Activated naive CD8-positive, alpha-beta T cell (primary cell): ENCODE measurements around the gene AGAP1.

Experiments
- H3K27ac Mint-ChIP-seq: one replicate; pipeline ENCODE4 v1.8.0; 2021; ENCODE audit warnings: mixed read lengths
- H3K27me3 Mint-ChIP-seq: one replicate; pipeline ENCODE4 v1.8.0; 2021; ENCODE audit warnings: mixed read lengths
- H3K36me3 Mint-ChIP-seq: one replicate; pipeline ENCODE4 v1.8.0; 2021; ENCODE audit warnings: mixed read lengths
- H3K4me1 Mint-ChIP-seq: one replicate; pipeline ENCODE4 v1.8.0; 2021; ENCODE audit warnings: low read depth, mixed read lengths
- H3K4me3 Mint-ChIP-seq: one replicate; pipeline ENCODE4 v1.8.0; 2021; ENCODE audit warnings: mild to moderate bottlenecking, mixed read lengths
- H3K9me3 Mint-ChIP-seq: one replicate; pipeline ENCODE4 v1.8.0; 2021; ENCODE audit warnings: low read depth, mixed read lengths

AGAP1 gene

DNA sequence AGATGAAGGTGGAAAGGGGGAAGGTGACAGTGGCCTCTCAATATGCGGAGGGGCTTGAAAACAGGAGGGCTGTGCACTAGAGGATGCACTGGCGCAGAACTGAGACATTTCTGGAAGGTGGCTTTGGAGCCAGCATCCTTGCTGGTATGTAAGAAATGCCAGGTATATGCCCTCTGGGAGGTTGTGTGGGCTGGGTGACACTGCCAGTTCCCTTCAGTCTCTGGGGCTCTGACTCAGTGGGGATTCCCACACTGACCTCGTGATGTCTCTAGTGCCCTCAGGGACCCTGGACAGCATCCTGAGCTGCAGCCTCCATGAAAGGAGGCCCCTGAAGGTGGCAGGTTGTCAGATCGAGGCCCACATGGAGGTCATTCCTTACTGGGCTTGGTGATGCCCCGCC, 74.0 kb downstream of the AGAP1 start:
- H3K4me3 Mint-ChIP-seq: no peak overlapping the region
- H3K27me3 Mint-ChIP-seq: peaks cover 18% of the 10 kb centered on the region
- H3K4me1 Mint-ChIP-seq: peaks cover 3% of the 10 kb centered on the region
- no peak overlapping the region for H3K27ac Mint-ChIP-seq
- H3K9me3 Mint-ChIP-seq: no peaks in the 10 kb centered on the region
- H3K36me3 Mint-ChIP-seq: no peaks in the 10 kb centered on the region

DNA sequence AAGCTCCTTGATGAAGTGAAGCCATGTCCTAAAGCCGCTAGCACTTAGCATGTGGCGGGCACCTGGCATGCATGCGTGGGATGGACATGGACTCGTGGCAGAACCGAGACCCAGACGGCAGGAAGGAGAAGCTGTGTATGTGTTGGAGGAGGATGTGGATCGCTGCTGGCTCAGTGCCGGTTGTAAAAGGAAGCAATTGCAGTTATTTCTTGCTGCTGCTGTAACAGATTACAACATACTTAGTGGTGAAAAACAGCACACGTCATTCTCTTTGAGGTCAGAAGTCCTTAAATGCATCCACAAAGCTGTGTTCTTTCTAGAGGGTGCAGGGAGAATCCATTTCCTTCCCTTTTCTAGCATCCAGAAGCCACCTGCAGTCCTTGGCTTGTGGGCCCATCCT, 74.6 kb downstream of the AGAP1 start:
- H3K27ac Mint-ChIP-seq: no peak overlapping the region
- H3K27me3 Mint-ChIP-seq: peaks cover 17% of the 10 kb centered on the region
- H3K36me3 Mint-ChIP-seq: no peaks in the 10 kb centered on the region
- H3K4me3 Mint-ChIP-seq: no peak overlapping the region
- peaks cover 3% of the 10 kb centered on the region for H3K4me1 Mint-ChIP-seq
- no peaks in the 10 kb centered on the region for H3K9me3 Mint-ChIP-seq

DNA sequence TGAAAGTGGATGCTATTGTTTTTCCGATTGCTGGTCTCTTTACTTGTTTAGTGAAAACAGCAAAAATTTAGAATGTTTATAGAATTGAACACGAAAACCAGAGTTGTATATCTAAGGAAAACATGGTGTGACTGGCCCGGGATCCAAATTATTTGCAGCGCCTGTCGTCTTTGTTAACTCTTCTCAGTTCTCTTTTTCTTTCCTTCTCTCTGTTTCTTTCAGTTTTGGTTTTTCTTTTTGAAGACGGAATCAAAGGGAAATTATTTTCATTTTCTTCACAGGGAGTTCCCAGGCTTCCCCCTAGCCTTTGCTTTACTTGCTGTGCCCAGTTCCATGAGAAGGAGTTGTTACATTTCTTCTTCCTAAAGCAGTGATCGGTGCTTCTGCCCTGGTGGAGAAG, 76.0 kb downstream of the AGAP1 start:
- Mint-ChIP-seq H3K36me3 (no peaks in the 10 kb centered on the region), H3K4me3 (no peak overlapping the region), H3K9me3 (no peaks in the 10 kb centered on the region), H3K4me1 (peaks cover 3% of the 10 kb centered on the region), H3K27me3 (peaks cover 14% of the 10 kb centered on the region), H3K27ac (no peak overlapping the region)

DNA sequence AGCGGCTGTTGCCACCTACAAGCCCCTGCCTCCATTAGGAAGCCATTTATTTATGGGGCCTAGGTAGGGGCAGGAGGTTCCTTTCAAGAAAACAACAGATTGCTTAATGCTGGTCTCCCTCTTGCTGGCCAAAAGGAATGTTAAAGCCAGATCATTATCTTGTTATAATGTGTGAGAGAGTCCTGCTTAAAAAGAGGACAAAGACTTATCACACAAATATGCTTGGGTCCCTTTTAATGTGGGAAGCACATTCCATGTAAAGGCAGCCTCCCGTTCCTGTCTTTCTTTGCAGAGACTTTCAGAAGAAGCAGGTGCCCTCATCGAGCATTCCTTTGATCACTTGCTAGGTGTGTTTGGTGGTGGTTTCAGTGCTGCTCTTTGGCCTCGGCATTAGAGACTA, 76.4 kb downstream of the AGAP1 start:
- H3K36me3 Mint-ChIP-seq: no peaks in the 10 kb centered on the region
- H3K9me3 Mint-ChIP-seq: no peaks in the 10 kb centered on the region
- H3K27me3 Mint-ChIP-seq: peaks cover 14% of the 10 kb centered on the region
- H3K27ac Mint-ChIP-seq: no peak overlapping the region
- peaks cover 3% of the 10 kb centered on the region for H3K4me1 Mint-ChIP-seq
- H3K4me3 Mint-ChIP-seq: no peak overlapping the region

DNA sequence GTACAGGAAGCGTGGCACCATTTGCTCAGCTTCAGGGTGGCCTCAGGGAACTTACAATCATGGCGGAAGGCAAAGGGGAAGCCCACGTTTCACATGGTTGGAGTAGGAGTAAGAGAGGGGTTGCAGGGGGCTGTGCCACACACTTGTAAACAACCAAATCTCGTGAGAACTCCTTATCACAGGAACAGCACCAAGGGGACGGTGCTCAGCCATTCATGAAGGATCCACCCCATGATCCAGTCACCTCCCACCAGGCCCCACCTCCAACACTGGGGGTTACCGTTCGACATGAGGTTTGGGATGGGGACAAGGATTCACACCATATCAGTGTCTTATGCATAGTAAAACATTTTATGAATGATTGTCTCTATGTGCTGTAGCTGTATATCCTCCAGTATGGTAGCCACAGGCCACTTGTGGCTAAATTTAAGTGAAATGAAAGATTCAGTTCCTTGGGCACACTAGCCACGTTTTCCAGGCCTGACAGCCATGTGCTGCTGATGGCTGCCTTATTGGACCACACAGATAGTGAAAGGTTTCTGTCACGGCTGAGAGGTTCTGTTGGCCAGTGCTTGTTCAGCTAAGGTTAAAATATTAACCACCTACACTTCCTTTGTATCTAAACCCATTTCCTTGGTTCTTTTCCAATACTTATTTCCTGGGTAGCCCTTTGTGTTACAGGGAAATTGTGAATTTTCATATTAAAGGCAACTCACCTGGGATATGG, 77.3 kb downstream of the AGAP1 start:
- no peak overlapping the region for H3K4me3 Mint-ChIP-seq
- H3K36me3 Mint-ChIP-seq: no peaks in the 10 kb centered on the region
- H3K4me1 Mint-ChIP-seq: peaks cover 3% of the 10 kb centered on the region
- H3K27me3 Mint-ChIP-seq: peaks cover 14% of the 10 kb centered on the region
- H3K27ac Mint-ChIP-seq: no peak overlapping the region
- H3K9me3 Mint-ChIP-seq: no peaks in the 10 kb centered on the region

DNA sequence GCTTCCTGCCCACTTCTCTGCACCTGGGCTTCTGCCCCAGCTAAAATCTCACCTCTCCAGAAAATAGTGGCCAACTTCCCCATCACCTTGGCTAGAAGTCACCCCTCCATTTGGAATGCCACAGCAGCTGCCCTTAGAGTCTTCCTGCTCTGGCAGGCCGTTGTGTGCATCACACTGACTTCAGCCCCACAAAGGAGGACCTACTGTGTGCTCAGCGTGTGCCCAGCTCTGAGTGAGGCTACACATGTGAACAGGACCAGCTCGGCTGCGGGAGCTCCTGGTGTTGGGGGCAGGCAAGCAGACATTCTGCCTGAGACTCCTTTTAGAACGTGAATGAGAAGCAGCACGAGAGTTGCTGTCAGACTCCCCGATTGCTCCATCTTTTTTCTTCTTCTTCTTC, 78.7 kb downstream of the AGAP1 start:
- H3K36me3 Mint-ChIP-seq: no peaks in the 10 kb centered on the region
- no peaks in the 10 kb centered on the region for H3K4me1 Mint-ChIP-seq
- no peak overlapping the region for H3K4me3 Mint-ChIP-seq
- no peak overlapping the region for H3K27ac Mint-ChIP-seq
- H3K9me3 Mint-ChIP-seq: no peaks in the 10 kb centered on the region
- H3K27me3 Mint-ChIP-seq: peaks cover 5% of the 10 kb centered on the region

DNA sequence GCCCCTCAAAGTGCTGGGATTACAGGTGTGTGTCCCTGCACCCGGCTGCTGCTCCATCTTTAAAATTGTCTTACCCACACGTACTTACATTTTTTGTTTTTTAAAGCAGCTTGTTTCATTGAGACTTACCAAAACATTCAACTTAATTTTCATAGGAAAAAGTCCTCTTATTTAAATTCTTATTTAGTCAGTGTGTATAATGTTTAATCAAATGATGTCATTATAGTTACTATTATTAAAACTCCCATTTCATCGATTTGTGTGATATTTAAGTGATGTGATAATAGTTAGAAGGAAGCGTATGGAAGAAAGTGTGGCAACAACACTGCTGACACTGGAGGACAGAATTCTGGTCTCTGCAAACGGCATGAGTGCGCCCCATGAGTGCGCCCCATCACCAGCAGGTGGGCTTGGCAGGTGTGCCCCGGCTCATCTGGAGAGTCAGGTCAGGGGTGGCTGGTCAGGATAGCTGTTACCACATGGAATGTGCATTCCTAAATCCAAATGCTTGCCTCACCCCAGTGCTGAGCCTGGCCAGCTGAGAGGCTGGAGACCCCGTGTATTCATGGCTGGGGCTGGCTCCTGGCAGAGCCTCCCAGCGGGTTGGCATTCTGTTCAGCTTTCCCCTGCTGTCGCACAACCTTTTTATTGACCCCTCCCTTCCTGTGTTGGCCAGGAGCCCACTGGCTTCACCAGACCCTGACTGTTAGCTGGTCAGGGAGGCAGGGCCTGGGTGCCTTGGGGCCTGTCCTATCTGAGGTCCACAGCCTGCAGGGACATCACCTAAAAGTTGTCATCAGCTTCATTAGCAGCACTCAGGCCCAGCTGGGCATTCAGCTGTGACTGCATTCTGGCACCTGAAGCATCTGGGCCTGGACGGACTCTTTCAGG, 79.7 kb downstream of the AGAP1 start:
- Mint-ChIP-seq H3K36me3 (no peaks in the 10 kb centered on the region), H3K9me3 (no peaks in the 10 kb centered on the region), H3K27me3 (peaks cover 2% of the 10 kb centered on the region), H3K27ac (no peak overlapping the region), H3K4me3 (no peak overlapping the region), H3K4me1 (no peaks in the 10 kb centered on the region)

DNA sequence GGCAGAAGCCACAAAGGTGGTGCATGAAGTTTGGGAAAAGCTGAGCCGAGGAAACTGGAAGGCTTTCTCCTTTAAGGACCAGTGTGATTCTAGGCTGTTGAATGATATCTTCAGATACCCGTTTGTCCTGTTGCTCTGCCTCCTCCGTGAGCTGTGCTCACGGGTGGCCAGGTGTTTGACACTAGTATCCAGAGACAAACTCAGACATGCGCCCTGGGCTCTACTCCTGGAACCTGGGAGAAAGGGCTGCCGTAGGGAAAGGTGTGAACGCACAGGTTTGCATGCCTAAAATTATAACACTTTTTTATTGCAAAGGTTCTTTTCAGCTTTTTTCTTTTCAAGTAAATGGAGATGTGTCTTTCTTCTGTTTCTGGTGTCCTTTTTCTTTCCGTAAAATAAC, 81.6 kb downstream of the AGAP1 start:
- Mint-ChIP-seq H3K36me3 (no peaks in the 10 kb centered on the region), H3K27ac (no peak overlapping the region), H3K4me3 (no peak overlapping the region), H3K9me3 (no peaks in the 10 kb centered on the region), H3K27me3 (no peaks in the 10 kb centered on the region), H3K4me1 (no peaks in the 10 kb centered on the region)

DNA sequence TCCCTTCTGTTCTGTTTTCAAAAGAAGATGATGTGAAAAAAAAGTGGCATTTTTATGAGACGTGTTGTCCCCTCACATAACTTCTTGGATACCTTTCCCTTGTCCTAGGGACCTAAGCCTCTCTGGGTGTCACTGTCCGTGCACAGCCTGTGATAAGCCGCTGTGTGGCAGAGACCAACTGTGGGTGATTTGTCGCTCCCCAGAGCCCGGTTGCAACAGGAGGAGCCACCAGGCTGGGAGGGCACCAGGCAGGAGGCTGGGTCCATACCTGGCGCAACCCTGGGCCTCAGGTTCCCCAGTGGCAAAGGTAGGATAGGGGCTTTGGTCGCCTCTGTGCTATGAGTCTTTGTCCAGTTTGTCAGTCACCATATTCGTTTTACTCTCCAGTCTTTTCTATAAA, 82.1 kb downstream of the AGAP1 start:
- Mint-ChIP-seq H3K27me3 (no peaks in the 10 kb centered on the region), H3K4me3 (no peak overlapping the region), H3K27ac (no peak overlapping the region), H3K4me1 (no peaks in the 10 kb centered on the region), H3K36me3 (no peaks in the 10 kb centered on the region), H3K9me3 (no peaks in the 10 kb centered on the region)

DNA sequence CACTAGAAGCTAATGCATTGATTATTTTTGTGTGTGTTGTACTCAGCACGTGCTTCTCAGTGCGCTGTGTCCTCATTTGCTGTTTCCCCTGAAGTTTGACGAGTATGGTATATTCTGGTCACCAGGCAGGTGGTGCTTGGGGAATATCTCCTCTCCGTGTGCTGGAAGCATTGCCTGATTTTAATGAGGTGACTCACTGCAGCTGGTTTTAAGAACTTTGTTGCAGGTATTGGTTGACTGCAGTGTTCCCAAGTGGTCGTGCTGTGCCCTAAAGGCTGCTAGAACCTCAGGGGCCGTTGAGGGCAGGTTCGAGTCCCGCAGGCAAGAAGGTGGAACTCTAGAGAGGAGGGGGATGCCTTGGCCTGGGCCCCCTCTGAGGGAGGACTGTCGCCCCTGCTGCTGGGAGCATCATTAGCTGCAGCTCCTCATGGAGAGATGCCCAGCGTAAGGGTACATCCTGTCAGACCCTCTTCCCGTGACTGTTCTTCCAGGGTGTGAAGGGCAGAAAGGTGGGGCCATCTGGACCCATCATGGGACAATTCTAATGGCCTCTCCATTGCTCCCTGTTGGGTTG, 82.6 kb downstream of the AGAP1 start:
- no peaks in the 10 kb centered on the region for H3K4me1 Mint-ChIP-seq
- no peaks in the 10 kb centered on the region for H3K36me3 Mint-ChIP-seq
- H3K27me3 Mint-ChIP-seq: no peaks in the 10 kb centered on the region
- no peaks in the 10 kb centered on the region for H3K9me3 Mint-ChIP-seq
- H3K4me3 Mint-ChIP-seq: no peak overlapping the region
- no peak overlapping the region for H3K27ac Mint-ChIP-seq

DNA sequence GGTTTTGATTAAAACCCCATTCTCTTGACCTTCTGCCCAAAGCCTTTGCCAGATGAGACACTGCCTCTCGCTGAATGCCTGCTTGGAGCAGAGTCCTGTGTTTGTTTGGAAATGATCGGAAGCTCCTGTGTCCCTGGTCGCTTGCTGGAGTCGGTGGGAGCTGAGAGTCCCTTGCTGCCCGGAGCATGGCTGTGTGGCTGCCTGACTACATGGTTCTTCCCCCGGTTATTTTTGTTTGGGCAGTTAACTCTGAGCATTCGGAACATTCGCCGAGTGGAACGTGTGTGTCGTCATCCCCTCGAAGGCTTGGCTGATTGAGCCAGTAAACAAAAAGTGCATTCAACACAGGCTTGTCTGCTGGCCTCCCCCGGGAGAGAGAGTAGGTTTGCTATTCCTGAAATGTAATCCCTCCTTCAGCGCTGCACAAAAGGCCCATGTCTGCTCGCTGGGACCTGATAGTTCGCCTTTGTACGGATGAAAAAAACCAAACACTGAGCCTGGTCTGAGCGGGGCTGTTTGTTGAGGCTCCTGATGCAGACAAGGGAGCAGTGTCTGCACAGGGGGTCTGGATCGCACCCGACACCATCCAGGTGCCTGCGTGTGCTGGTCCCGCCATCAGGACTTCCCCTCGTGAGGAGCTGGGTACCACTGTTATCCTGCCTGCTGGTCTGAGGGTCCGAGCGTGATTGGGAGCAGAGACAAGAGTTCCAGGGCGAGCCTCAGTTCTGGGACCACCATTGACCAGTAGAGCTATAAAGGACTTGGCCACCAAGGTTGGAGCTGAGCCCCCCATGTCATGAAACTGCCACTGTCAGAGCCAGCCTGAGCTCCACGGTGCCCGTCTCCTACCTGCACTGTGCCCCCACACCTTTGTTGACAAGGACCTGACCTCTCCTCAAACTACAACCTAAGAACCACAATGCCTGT, 83.8 kb downstream of the AGAP1 start:
- Mint-ChIP-seq H3K4me3 (no peak overlapping the region), H3K27ac (no peak overlapping the region), H3K36me3 (no peaks in the 10 kb centered on the region), H3K9me3 (no peaks in the 10 kb centered on the region), H3K4me1 (no peaks in the 10 kb centered on the region), H3K27me3 (no peaks in the 10 kb centered on the region)

DNA sequence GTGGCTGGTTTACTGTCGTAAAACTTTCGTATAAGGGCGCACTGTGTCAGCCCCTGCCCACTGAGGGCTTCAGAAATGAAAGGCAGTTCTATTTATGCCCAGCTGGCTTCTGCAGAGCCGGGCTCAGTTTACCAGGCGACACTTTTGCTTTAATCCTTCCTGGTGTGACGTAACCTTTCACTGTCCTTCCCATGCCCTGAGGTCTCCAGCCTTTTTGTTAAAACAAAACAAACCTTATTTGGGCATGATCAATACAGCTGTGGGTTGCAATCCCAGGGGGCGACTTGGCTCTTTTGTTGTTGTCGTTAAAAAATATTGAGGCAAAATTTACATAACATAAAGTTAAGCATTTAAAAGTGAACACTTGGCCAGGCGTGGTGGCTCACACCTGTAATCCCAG, 85.3 kb downstream of the AGAP1 start:
- no peak overlapping the region for H3K4me3 Mint-ChIP-seq
- no peaks in the 10 kb centered on the region for H3K27me3 Mint-ChIP-seq
- no peaks in the 10 kb centered on the region for H3K36me3 Mint-ChIP-seq
- H3K27ac Mint-ChIP-seq: no peak overlapping the region
- no peaks in the 10 kb centered on the region for H3K9me3 Mint-ChIP-seq
- no peaks in the 10 kb centered on the region for H3K4me1 Mint-ChIP-seq

DNA sequence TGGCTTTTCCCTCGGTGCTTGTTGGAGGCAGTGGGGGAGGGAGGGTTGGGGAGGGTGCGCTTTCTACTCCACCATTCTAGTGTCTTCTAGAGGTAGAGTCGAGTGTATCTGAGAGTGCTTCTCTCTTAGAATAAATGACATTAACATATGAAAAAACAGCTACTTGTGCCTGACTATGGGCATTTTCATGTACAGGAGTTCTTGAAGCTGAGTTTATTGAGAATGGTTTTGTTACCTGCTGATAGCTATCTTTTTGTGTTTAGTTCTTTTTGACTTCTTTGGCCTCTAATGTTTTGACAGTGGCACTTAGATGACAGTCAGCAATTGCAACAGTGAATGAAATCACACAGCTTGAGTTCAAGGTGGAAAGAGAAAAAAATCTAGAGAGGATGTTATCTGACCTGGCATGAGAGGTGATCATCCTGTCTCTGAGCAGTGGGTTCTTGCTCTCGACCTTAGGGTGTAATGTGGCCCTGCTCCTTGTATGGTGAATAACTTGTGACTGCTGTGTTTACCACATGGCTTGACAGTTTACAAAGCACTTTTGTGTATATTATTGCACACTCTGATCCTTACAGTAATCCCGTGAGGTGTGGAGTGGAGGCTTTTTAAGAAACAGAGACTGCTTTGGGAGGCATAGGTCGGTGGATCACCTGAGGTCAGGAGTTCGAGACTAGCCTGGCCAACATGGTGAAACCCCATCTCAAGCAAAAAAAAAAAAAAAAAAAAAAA, 86.7 kb downstream of the AGAP1 start:
- Mint-ChIP-seq H3K4me1 (no peaks in the 10 kb centered on the region), H3K36me3 (no peaks in the 10 kb centered on the region), H3K27ac (no peak overlapping the region), H3K27me3 (no peaks in the 10 kb centered on the region), H3K4me3 (no peak overlapping the region), H3K9me3 (no peaks in the 10 kb centered on the region)

DNA sequence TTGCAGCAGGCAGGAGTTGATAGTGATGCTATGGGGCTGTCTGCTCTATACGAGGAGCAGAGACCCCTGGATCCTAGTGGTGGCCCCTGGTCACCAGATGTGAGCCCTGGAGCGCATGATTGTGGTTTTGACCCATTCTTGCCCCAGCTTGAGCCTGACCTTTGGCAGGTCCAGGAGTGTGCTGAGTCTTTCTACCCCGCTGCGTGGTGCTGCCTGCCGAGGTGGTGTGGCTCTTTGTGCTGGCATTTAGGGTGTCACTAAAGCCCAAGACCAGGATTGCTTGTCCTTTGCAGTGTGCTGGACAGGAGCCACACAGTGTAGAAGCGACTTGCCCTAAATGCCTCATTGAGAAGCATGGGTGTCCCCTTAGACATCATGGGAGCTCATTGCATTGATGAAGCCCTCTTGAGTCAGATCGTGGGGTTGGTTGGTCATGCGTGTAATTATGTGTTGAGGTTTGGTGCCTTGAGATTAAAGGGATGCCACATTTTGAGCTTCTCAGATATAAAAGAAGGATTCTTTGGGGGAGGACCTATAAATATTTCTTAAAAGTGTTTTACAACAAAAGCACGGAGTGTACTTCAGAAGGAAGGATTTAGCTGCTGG, 88.3 kb downstream of the AGAP1 start:
- no peak overlapping the region for H3K4me3 Mint-ChIP-seq

More for the DNA sequence above, 88.3 kb downstream of the AGAP1 start:
- H3K36me3 Mint-ChIP-seq: no peaks in the 10 kb centered on the region
- H3K9me3 Mint-ChIP-seq: no peaks in the 10 kb centered on the region
- no peaks in the 10 kb centered on the region for H3K4me1 Mint-ChIP-seq
- no peak overlapping the region for H3K27ac Mint-ChIP-seq
- no peaks in the 10 kb centered on the region for H3K27me3 Mint-ChIP-seq
